Nephron progenitor cell (in vitro differentiated cells): ENCODE data around the gene IL3RA.
A peak's percentile ranks its signal among the peaks of the same experiment; 100 is the strongest.

Source experiments
- DNase-seq: peaks from one replicate; pipeline ENCODE4 v3.0.0; 2021
- H3K27ac Mint-ChIP-seq: 2 replicates; pipeline ENCODE4 v1.8.0; 2021; ENCODE audit warnings: mild to moderate bottlenecking, moderate library complexity, mixed read lengths
- H3K27me3 Mint-ChIP-seq: 2 replicates; pipeline ENCODE4 v1.8.0; 2021; ENCODE audit warnings: mild to moderate bottlenecking, low read depth, mixed read lengths; ENCODE audit not compliant: poor library complexity
- H3K36me3 Mint-ChIP-seq: 2 replicates; pipeline ENCODE4 v1.8.0; 2021; ENCODE audit warnings: low read depth, mixed read lengths
- H3K4me1 Mint-ChIP-seq: 2 replicates; pipeline ENCODE4 v1.8.0; 2021; ENCODE audit warnings: mixed read lengths
- H3K4me3 Mint-ChIP-seq: 2 replicates; pipeline ENCODE4 v1.8.0; 2021; ENCODE audit warnings: mild to moderate bottlenecking, moderate library complexity, mixed read lengths
- H3K9me3 Mint-ChIP-seq: 2 replicates; pipeline ENCODE4 v1.8.0; 2021; ENCODE audit warnings: mild to moderate bottlenecking, moderate library complexity, mixed read lengths
- TF ChIP-seq, protein P1 (sequence below): fragments of 200-600 bp; sonication (generic); IDR thresholded peaks from 2 replicates; pipeline ENCODE4 v1.5.0; 2021; ENCODE audit warnings: antibody characterized with exemption

IL3RA gene

DNA sequence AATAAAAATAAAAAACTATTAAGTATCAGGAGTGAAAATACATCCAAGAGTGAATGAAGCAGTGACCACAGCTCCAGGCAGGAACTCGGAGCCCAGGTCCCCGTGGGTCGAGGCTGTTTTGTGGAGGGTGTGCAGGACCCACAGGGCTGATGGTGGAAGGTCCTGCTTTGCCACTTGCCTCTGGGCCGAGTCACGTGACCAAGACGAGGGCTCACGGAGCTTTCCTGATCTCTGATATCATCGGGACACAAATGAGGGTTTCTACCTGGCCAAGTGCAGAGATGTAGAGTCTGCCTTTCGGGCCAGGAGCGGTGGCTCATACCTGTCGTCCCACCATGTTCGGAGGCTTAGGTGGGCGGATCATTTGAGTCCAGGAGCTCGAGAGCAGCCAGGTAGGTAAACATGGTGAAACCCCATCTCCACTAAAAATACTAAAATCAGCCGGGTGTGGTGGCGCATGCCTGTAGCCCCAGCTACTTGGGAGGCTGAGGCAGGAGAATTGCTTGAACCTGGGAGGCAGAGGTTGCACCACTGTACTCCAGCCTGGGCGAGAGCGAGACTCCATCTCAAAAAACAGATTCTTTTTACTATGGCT lies 48.2 kb downstream of the IL3RA start:
- DNase-seq = no peak
- Mint-ChIP-seq H3K4me1 (peaks cover 15% of the 10 kb centered on the region), H3K36me3 (peaks cover 61% of the 10 kb centered on the region), H3K27me3 (peaks cover 2% of the 10 kb centered on the region), H3K27ac (peak overlapping the region; percentile 48), H3K4me3 (no peak overlapping the region), H3K9me3 (no peaks in the 10 kb centered on the region)
- TF ChIP-seq, protein P1, sequence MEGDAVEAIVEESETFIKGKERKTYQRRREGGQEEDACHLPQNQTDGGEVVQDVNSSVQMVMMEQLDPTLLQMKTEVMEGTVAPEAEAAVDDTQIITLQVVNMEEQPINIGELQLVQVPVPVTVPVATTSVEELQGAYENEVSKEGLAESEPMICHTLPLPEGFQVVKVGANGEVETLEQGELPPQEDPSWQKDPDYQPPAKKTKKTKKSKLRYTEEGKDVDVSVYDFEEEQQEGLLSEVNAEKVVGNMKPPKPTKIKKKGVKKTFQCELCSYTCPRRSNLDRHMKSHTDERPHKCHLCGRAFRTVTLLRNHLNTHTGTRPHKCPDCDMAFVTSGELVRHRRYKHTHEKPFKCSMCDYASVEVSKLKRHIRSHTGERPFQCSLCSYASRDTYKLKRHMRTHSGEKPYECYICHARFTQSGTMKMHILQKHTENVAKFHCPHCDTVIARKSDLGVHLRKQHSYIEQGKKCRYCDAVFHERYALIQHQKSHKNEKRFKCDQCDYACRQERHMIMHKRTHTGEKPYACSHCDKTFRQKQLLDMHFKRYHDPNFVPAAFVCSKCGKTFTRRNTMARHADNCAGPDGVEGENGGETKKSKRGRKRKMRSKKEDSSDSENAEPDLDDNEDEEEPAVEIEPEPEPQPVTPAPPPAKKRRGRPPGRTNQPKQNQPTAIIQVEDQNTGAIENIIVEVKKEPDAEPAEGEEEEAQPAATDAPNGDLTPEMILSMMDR = no peak

DNA sequence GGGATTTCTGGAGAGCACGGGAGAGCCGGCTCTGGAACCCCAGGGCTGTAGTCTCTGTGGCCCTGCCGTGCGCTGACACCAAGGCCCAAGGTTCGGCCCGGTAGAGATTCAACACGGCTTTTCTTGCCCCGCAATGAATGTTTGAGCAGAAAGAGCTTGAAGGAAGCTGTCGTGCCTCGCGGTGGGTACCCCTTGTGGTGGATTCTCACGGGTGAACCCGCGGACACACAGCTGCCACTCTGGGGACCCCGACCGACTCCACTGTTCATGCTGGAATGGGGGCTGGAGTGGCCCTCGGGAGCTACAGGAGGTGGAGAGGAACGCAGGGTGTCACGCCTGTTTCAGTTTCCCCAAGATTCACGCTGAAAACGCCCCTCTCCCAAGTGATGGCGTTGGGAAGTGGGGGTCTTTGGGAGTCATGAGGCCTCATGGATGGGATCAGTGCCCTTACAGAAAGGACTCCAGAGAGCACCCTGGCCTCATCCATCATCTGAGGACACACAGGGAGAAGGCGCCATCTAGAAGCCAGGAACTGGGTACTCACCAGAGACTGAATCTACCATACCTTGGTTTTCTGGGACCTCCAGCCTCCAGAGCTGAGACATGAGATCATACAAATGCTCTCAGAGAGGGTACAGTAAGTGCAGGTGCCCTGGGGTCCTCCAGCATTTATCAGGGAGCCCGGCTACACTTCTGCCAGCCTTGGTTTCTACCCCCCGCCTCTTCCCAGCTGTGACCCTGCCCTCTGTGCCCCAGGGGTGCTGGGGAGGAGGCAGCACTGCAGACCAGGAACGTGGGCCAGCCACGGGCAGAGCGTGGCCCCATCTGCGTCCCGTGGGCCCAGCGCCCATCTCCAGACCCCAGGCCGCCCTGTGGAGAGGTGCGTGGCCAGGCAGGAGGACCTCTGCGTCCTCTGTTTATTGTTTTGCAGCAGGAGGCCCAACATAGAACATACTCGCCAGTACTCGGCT lies 49.0 kb downstream of the IL3RA start:
- H3K27ac Mint-ChIP-seq = peak overlapping the region; percentile 25
- no peak overlapping the region for H3K4me3 Mint-ChIP-seq
- peaks cover 62% of the 10 kb centered on the region for H3K36me3 Mint-ChIP-seq
- TF ChIP-seq, protein P1 = no peak
- no peak for DNase-seq
- peaks cover 2% of the 10 kb centered on the region for H3K27me3 Mint-ChIP-seq
- H3K4me1 Mint-ChIP-seq = peaks cover 15% of the 10 kb centered on the region
- no peaks in the 10 kb centered on the region for H3K9me3 Mint-ChIP-seq

DNA sequence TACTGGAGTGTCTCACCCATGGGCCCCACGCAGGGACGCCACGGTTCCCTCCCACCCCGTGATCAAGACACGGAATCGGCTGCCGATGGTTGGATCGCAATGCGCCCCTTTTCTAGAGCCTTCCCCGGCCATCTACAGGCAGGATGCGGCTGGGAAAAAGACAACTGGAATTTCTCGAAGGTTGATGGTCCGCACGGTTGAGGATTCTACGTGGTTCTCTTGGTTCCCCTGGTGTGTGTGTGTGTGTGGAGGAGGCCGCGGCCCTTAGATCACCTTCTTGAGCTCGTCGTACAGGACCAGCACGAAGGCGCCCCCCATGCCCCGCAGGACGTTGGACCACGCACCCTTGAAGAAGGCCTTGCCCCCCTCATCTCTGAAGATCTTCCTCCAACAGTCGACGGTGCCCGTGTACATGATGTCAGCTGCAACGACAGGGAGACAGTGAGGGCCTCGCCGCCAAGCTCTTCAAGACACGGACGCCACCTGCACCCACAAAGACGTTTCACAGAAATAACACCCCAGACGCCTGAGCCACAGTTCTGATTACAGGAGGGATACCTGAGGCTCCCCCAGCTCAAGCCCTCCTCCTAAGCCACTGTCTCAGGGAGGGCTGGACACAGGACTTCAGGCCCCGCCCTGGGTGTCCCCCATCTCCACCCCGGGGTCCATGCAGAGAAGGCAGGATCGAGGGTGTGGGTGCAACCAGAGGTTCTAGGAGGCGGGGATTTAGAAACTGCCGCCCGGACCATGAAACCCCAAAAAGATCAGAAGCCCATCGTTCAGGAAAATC lies 49.9 kb downstream of the IL3RA start:
- TF ChIP-seq, protein P1 = no peak
- DNase-seq = no peak
- peaks cover 8% of the 10 kb centered on the region for H3K27me3 Mint-ChIP-seq
- H3K36me3 Mint-ChIP-seq = peaks cover 69% of the 10 kb centered on the region
- H3K4me3 Mint-ChIP-seq = no peak overlapping the region
- no peak overlapping the region for H3K27ac Mint-ChIP-seq
- H3K9me3 Mint-ChIP-seq = no peaks in the 10 kb centered on the region
- peaks cover 24% of the 10 kb centered on the region for H3K4me1 Mint-ChIP-seq

DNA sequence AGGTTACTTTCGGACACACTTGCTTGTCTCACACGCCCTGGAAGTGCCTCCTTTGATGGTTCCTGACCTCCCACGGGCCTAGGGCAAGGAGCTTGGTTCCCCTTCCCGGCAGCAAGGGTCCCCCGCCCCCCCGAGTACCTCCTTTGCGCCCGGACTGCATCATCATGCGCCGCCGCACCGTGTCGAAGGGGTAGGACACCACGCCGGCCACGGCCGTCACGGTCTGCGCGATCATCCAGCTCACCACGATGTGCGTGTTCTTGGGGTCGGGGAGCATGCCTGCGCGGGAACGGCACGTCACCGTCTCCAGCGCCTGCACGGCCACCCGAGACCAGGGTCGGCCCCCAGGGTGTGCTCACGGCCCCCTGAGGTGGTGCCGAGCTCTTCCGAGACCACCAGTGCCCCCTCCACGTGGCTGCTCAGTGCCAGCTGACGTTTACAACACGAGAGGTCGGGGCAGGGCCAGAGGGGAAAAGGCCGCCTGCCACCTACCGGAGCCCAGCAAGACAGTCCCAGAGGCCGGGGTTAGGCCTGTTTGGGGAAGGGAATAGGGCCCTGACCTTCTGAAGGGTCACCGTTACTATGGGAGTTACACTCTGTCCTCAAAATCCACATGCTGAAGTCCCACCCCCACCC lies 50.7 kb downstream of the IL3RA start:
- no peak for DNase-seq
- peaks cover 67% of the 10 kb centered on the region for H3K36me3 Mint-ChIP-seq

DNA sequence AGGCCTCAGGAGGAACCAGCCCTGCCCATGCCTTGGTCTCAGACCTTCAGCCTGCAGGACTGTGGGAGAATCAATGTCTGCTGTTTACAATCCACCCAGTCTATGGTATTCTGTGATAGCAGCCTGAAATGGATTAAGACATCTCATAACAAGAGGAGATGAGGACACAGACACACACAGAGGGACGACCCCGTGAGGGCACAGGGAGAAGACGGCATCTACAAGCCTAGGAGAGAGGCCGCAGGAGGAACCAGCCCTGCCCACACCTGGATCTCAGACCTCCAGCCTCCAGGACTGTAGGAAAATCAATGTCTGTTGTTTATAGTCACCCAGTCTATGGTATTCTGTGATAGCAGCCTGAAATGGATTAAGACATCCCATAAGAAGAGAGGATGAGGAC lies 52.1 kb downstream of the IL3RA start:
- peaks cover 60% of the 10 kb centered on the region for H3K36me3 Mint-ChIP-seq
- no peak overlapping the region for H3K27ac Mint-ChIP-seq
- H3K9me3 Mint-ChIP-seq = no peaks in the 10 kb centered on the region
- no peak for DNase-seq
- peak overlapping the region; percentile 54 for H3K4me3 Mint-ChIP-seq
- H3K27me3 Mint-ChIP-seq = peaks cover 8% of the 10 kb centered on the region
- TF ChIP-seq, protein P1 = no peak
- H3K4me1 Mint-ChIP-seq = peaks cover 27% of the 10 kb centered on the region

More for the DNA sequence above, 50.7 kb downstream of the IL3RA start:
- Mint-ChIP-seq H3K27ac (peak overlapping the region; percentile 25), H3K27me3 (peaks cover 8% of the 10 kb centered on the region), H3K9me3 (no peaks in the 10 kb centered on the region), H3K4me1 (peaks cover 24% of the 10 kb centered on the region), H3K4me3 (no peak overlapping the region)
- TF ChIP-seq, protein P1 = no peak
